Karpas-422 (cell line): ENCODE data around the gene DNHD1. TPM values are rescaled to one million over a fixed set of nuclear protein-coding genes. Genes with fewer than 3 reads are reported as not detected.

ENCODE experiments used
- DNase-seq: peaks from one replicate; pipeline ENCODE4 v3.0.0-alpha.2; 2015
- H2AFZ ChIP-seq: fragments of 200-600 bp; sonication (generic); 2 replicates; pipeline ENCODE4 v1.6.1; 2014; ENCODE audit warnings: antibody characterized with exemption, low read length, mixed read lengths
- H3K27ac ChIP-seq: fragments of 200-600 bp; sonication (generic); 2 replicates; pipeline ENCODE4 v1.5.1; 2014; ENCODE audit warnings: mild to moderate bottlenecking, low read length, moderate library complexity
- H3K27me3 ChIP-seq: fragments of 200-600 bp; sonication (generic); 2 replicates; pipeline ENCODE4 v1.6.1; 2014; ENCODE audit warnings: low read length, mixed read lengths
- H3K36me3 ChIP-seq: fragments of 200-600 bp; sonication (generic); 2 replicates; pipeline ENCODE4 v1.6.1; 2014; ENCODE audit warnings: low read length, mixed read lengths; ENCODE audit not compliant: insufficient read depth
- H3K4me1 ChIP-seq: fragments of 200-600 bp; sonication (generic); 2 replicates; pipeline ENCODE4 v1.6.1; 2014; ENCODE audit warnings: mild to moderate bottlenecking, low read length, mixed read lengths
- H3K4me2 ChIP-seq: fragments of 200-600 bp; sonication (generic); 2 replicates; pipeline ENCODE4 v1.6.1; 2014; ENCODE audit warnings: low read length, low read depth, mild to moderate bottlenecking; ENCODE audit not compliant: poor library complexity, severe bottlenecking
- H3K4me3 ChIP-seq: fragments of 200-600 bp; sonication (generic); 2 replicates; pipeline ENCODE4 v1.5.1; 2014; ENCODE audit warnings: mild to moderate bottlenecking, antibody characterized with exemption, low read length, mixed read lengths
- H3K79me2 ChIP-seq: fragments of 200-600 bp; sonication (generic); 2 replicates; pipeline ENCODE4 v1.6.1; 2014; ENCODE audit warnings: mild to moderate bottlenecking, low read length, mixed read lengths
- H3K9ac ChIP-seq: fragments of 200-600 bp; sonication (generic); 2 replicates; pipeline ENCODE4 v1.6.0; 2014; ENCODE audit warnings: low read length
- H3K9me2 ChIP-seq: fragments of 200-600 bp; sonication (generic), shearing (Covaris generic); replicated peaks from 2 replicates; pipeline ENCODE4 v1.6.0; 2014; ENCODE audit warnings: mild to moderate bottlenecking, low read length, moderate library complexity; ENCODE audit not compliant: insufficient read depth
- H3K9me3 ChIP-seq: fragments of 300-700, 200-600 bp; sonication (generic); 2 replicates; pipeline ENCODE4 v1.6.1; 2014; ENCODE audit warnings: low read length, mixed read lengths
- H4K20me1 ChIP-seq: fragments of 200-600 bp; sonication (generic); 2 replicates; pipeline ENCODE4 v1.6.1; 2014; ENCODE audit warnings: mild to moderate bottlenecking, antibody characterized with exemption, low read length, low read depth; ENCODE audit not compliant: insufficient read depth
- total RNA-seq: library from RNA; depleted of rRNA; stranded (reverse); fragments of >200 nt; shearing (Covaris generic); gene quantifications from 2 replicates; pipeline ENCODE4 v1.2.3, GENCODE V29; 2014; ENCODE audit warnings: low replicate concordance

Gene DNHD1
- total RNA-seq, 1 experiment from 2014 or later = 40.3 TPM

DNA sequence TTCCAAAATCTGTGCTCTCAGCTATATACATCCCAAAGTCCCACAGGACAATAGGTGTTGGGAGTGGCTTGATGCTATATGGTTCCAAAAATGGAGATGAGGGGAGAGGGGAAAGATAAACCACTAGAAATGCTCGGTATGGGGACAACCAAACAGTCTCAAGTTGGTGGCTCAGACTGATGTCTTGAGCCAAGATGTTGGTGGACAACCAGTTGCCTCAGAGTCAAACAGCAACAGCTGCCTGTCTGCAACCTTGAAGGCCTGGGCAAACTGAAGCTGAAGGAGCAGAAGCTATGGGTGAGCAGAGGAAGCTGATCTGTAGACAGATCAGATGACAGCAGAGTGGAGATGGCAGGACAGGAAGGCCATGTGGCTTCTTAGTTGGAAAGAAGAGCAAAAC lies 102.4 kb downstream of the DNHD1 start:
- no peaks in the 10 kb centered on the region for H3K27me3 ChIP-seq

DNA sequence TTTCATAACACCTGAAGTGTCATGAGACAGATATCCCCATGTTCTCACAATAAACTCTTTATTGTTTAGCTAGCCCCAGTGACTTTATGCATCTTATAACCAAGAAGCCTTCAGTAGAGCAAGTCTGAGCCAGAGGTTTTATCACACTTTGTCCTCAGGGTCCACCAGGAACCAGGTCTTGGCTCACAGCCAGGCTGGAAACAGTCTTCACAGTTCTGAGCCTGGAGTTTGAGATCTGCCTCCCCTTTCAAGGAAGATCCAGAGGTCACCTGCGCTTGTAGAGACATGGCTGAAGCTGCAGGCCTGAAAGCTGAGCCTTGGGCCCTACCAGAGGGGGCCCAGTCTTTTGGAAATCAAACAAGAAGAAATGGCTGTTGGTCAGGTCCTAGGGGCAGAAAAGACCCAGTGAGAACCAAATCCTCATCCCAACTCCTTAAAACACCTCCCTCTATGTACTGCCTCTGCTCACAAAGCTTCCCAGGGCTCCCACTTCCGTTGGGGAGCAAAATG lies 102.9 kb downstream of the DNHD1 start:
- H3K4me2 ChIP-seq = no peak overlapping the region
- H3K27ac ChIP-seq = no peak overlapping the region
- H3K79me2 ChIP-seq = peaks cover 74% of the 10 kb centered on the region
- H3K9me3 ChIP-seq = no peaks in the 10 kb centered on the region
- H3K4me1 ChIP-seq = peaks cover 16% of the 10 kb centered on the region
- H4K20me1 ChIP-seq = peaks cover 19% of the 10 kb centered on the region; the same call in 1 of the 2 replicates
- H3K27me3 ChIP-seq = no peaks in the 10 kb centered on the region
- DNase-seq = no peak
- no peak overlapping the region for H3K9ac ChIP-seq
- peaks cover 39% of the 10 kb centered on the region; the same call in 1 of the 2 replicates for H3K36me3 ChIP-seq
- H3K9me2 ChIP-seq = no peaks in the 10 kb centered on the region
- no peak overlapping the region for H2AFZ ChIP-seq
- H3K4me3 ChIP-seq = no peak overlapping the region

More for the DNA sequence above, 102.4 kb downstream of the DNHD1 start:
- no peak overlapping the region for H3K4me3 ChIP-seq
- H3K4me1 ChIP-seq = peaks cover 11% of the 10 kb centered on the region
- H3K27ac ChIP-seq = no peak overlapping the region
- DNase-seq = no peak
- H2AFZ ChIP-seq = no peak overlapping the region
- H3K79me2 ChIP-seq = peaks cover 69% of the 10 kb centered on the region
- peaks cover 19% of the 10 kb centered on the region; the same call in 1 of the 2 replicates for H4K20me1 ChIP-seq
- no peaks in the 10 kb centered on the region for H3K9me3 ChIP-seq
- H3K36me3 ChIP-seq = peaks cover 39% of the 10 kb centered on the region; the same call in 1 of the 2 replicates
- H3K4me2 ChIP-seq = no peak overlapping the region
- H3K9me2 ChIP-seq = no peaks in the 10 kb centered on the region
- H3K9ac ChIP-seq = no peak overlapping the region

DNA sequence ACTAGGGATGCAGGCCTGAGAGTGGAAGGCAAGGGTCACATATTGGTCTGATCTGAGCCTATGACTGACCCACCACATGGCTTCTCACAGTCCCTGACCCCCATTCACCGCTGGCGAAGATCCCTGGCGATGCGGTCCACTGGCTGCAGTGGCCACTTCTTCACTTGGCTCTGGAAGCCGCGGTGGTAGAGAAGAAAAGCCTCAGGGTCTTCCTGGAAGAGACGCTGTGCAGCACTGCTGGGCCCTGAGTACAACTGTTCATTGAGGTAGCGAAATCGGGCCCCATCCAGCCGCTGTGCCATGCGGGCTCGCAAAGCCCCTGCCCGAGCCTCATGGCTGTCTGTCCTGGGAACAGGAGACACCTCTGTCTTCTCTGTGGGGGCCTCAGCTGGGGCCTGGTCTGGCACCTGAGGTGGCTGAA lies 104.0 kb downstream of the DNHD1 start:
- Histone ChIP-seq H3K27me3 (no peaks in the 10 kb centered on the region), H3K4me1 (peaks cover 27% of the 10 kb centered on the region), H3K9ac (no peak overlapping the region), H3K9me3 (no peaks in the 10 kb centered on the region), H2AFZ (no peak overlapping the region), H3K4me2 (no peak overlapping the region), H4K20me1 (peaks cover 19% of the 10 kb centered on the region; the same call in 1 of the 2 replicates), H3K79me2 (peaks cover 79% of the 10 kb centered on the region), H3K27ac (no peak overlapping the region), H3K36me3 (peaks cover 35% of the 10 kb centered on the region; the same call in 1 of the 2 replicates), H3K4me3 (no peak overlapping the region), H3K9me2 (no peaks in the 10 kb centered on the region)
- DNase-seq = no peak

DNA sequence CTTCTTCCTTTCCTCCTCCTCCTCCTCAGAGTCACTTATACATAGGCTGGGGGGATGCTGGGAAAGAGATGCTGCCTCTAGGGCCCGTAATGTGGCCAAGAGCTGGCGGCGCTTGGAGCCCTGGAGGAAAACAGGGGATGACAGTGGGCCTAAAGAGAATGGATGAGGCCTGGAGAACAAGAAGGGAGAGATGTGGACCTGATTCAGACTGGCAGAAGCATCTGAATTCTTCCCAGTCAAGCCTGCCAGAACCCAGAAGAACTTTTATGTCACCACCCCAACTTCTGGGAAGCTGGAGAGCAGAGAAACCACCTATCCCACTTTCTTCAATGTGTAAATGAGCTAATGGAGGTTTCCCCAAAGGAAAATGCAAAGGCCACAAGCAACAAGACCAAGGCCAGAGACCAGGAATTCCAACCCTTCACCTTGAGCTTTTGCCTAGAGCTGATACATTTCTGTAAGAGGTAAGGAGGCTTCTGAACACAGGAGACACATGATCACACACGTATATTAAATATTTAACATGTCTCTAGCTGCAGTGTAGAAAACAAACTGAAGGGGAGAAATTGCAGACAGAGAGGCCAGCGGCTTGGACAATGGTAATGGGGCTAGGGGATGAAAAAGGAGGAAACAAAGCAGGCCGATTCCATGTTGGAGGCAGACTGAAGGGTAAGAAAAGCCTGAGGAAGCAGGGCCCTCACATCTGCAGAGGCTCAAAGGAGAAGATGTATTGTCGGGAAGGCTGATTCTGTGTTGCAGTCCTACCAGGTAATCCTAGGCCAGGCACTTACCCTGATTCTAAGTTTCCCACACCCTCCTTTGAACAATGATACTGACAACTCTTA lies 105.2 kb downstream of the DNHD1 start:
- peaks cover 40% of the 10 kb centered on the region for H3K4me1 ChIP-seq
- DNase-seq = no peak
- peaks cover 23% of the 10 kb centered on the region; the same call in 1 of the 2 replicates for H3K36me3 ChIP-seq
- H3K9ac ChIP-seq = peak overlapping the region; percentile 90
- no peaks in the 10 kb centered on the region for H3K9me3 ChIP-seq
- H2AFZ ChIP-seq = no peak overlapping the region
- H4K20me1 ChIP-seq = peaks cover 19% of the 10 kb centered on the region; the same call in 1 of the 2 replicates
- no peaks in the 10 kb centered on the region for H3K9me2 ChIP-seq
- H3K27me3 ChIP-seq = no peaks in the 10 kb centered on the region
- peak overlapping the region; percentile 96 for H3K4me2 ChIP-seq
- peak overlapping the region; percentile 96 for H3K4me3 ChIP-seq
- H3K27ac ChIP-seq = peak overlapping the region; percentile 20; the same call in 1 of the 2 replicates
- peaks cover 92% of the 10 kb centered on the region for H3K79me2 ChIP-seq

DNA sequence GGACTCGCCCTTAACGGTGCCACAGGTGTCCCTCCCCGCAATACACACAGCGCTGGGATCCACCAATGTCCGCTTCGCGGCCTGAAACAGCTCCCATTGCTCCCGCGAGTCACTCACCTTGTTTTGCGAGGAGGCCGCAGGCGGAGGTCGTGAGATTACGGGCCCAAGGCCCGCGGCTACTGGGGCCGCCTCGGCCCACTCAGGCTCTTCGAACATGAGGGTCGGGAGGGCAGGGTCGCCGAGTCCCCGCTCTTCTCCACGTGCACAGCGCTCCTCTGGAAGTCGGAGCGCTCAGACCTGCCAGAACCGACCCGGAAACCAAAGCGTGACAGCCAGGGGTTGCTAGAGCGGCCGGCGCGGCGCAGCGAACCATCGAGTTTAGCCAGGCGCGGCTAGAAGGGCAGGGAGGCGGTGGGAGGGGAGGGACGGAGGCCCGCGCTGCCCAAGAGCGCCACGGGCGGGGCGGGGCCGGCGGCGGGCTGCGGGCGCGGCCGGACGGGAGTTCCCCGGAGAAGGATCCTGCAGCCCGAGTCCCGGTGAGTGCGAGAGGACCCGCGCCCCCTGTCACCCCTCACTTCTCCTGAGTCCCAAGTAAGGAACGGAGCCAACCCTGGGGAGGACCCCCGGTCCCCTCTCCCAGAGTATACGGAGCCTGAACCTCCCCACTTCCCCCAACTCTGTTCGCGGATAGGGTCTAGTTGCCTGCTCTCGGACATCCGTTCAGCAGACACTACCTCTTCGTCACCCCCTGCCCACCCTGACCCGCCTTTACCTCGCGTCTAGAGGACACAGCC lies 106.4 kb downstream of the DNHD1 start, which contains the start of the genes ILK and RRP8:
Gene ILK (plus strand): TSS at position 488 of the 794 bp plus-strand sequence. CDS start 498 bp downstream, outside the sequence.
Gene RRP8 (minus strand): TSS at position 330 of the 794 bp plus-strand sequence. CDS start 114 bp downstream, at position 216.
- Histone ChIP-seq H3K9ac (peak within 1 kb of the TSS; percentile 90), H3K27me3 (no peaks in the 10 kb centered on the region), H3K9me3 (no peaks in the 10 kb centered on the region), H3K79me2 (peaks cover 93% of the 10 kb centered on the region), H3K36me3 (peaks cover 28% of the 10 kb centered on the region), H2AFZ (peak within 1 kb of the TSS; percentile 85), H4K20me1 (peaks cover 19% of the 10 kb centered on the region; the same call in 1 of the 2 replicates), H3K27ac (peak within 1 kb of the TSS; percentile 57), H3K4me1 (peaks cover 50% of the 10 kb centered on the region), H3K4me3 (peak within 1 kb of the TSS; percentile 96), H3K4me2 (peak within 1 kb of the TSS; percentile 96), H3K9me2 (no peaks in the 10 kb centered on the region)
- DNase-seq = peak; percentile 96

DNA sequence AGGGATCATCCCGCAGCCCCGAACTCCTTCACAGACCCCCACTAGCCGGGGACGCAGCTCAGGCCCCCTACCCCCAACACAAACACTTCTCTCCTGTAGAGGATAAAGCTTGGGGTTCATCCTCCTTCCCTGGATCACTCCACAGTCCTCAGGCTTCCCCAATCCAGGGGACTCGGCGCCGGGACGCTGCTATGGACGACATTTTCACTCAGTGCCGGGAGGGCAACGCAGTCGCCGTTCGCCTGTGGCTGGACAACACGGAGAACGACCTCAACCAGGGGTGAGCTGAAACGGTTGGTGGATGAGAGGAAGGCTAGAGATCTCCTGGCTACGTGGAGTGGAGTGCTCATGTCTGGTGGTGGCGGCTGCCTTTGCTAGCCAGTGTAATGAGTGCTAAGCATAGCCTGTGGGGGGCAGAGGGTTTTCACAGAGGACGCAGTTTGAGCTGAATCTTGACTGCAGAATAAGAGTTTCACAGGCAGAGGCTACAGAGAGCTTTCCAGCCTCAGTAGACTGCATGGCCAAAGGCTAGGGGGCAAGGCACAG lies 107.1 kb downstream of the DNHD1 start:
- Histone ChIP-seq H4K20me1 (peaks cover 16% of the 10 kb centered on the region; the same call in 1 of the 2 replicates), H3K4me1 (peaks cover 50% of the 10 kb centered on the region), H3K9me3 (no peaks in the 10 kb centered on the region), H3K79me2 (peaks cover 86% of the 10 kb centered on the region), H3K27ac (peak overlapping the region; percentile 57), H3K36me3 (peaks cover 27% of the 10 kb centered on the region), H3K4me3 (peak overlapping the region; percentile 96), H3K27me3 (no peaks in the 10 kb centered on the region), H3K9me2 (no peaks in the 10 kb centered on the region), H3K9ac (peak overlapping the region; percentile 90), H3K4me2 (peak overlapping the region; percentile 96), H2AFZ (peak overlapping the region; percentile 64; the same call in 1 of the 2 replicates)
- peak; percentile 82 for DNase-seq

DNA sequence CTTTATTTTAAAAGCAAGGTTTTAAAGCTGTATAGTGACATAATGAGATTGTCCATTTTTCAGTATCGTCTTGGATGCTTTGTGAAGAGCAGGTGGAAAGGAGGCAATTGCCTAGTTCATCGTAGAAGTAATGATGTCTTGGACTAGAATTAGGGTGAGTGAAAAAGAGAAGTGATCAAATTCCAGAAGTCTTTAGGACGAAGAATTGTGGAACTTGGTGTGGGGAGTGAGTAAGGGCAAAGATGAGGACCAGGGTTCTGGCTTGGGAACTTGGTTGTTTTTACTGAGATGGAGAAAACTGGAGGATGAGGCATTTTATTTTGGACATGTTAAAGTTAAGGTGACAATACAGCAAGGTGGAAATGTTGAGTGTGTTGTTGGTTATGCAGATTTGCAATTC lies 107.7 kb downstream of the DNHD1 start:
- H3K9me3 ChIP-seq = no peaks in the 10 kb centered on the region
- H3K4me3 ChIP-seq = peak overlapping the region; percentile 96
- H3K4me2 ChIP-seq = peak overlapping the region; percentile 96
- H3K36me3 ChIP-seq = peaks cover 26% of the 10 kb centered on the region
- peak overlapping the region; percentile 57 for H3K27ac ChIP-seq
- H3K4me1 ChIP-seq = peaks cover 50% of the 10 kb centered on the region
- peak overlapping the region; percentile 90 for H3K9ac ChIP-seq
- peaks cover 16% of the 10 kb centered on the region; the same call in 1 of the 2 replicates for H4K20me1 ChIP-seq
- no peak for DNase-seq
- no peaks in the 10 kb centered on the region for H3K9me2 ChIP-seq
- peaks cover 80% of the 10 kb centered on the region for H3K79me2 ChIP-seq
- H2AFZ ChIP-seq = no peak overlapping the region
- H3K27me3 ChIP-seq = no peaks in the 10 kb centered on the region
